ENCODE results near the gene WBP1. TPM values are rescaled to one million over a fixed set of nuclear protein-coding genes. Genes with fewer than 3 reads are reported as not detected.
A peak's percentile ranks its signal among the peaks of the same experiment; 100 is the strongest.

The WBP1 gene
- total and polyA plus RNA-seq, 2 donors (not counting 1 experiment from before 2014, with no cell fraction given) = 43.8 to 78.1 TPM

- H3K79me2 ChIP-seq (ENCODE audit: control insufficient read depth, insufficient read depth, low read length) = no peaks in the 10 kb centered on the region
- H3K36me3 ChIP-seq (ENCODE audit: control insufficient read depth, insufficient read depth, low read length) = peaks cover 2% of the 10 kb centered on the region
- H3K4me2 ChIP-seq (ENCODE audit: extremely low read depth, insufficient read depth, low read length) = peak overlapping the region; percentile 98
- H3K4me3 ChIP-seq (replicated peaks in 1 of 4; ENCODE audit: control extremely low read depth in 1 of 4, insufficient read depth in 1 of 4, low read depth in 3 of 4, low read length in 4 of 4) = peak overlapping the region in 2 of 4 experiments; percentile 44 to 58
- H3K27me3 ChIP-seq (ENCODE audit: control insufficient read depth, insufficient read depth, low read length) = no peaks in the 10 kb centered on the region
- H2AFZ ChIP-seq (ENCODE audit: low read length) = no peak overlapping the region
- no peak overlapping the region for H3K27ac ChIP-seq (ENCODE audit: insufficient read depth, low read length)
- no peaks in the 10 kb centered on the region for H3K9me3 ChIP-seq (ENCODE audit: control insufficient read depth, insufficient read depth, low read depth, low read length)
- H3K9ac ChIP-seq (ENCODE audit: insufficient read depth, low read length) = no peak overlapping the region
- H4K20me1 ChIP-seq (ENCODE audit: control insufficient read depth, extremely low read depth, insufficient read depth, low read length) = no peaks in the 10 kb centered on the region
- TF ChIP-seq EZH2 (IDR thresholded peaks at IDR 0.05; ENCODE audit: low read length, missing control alignments) (no peak), CTCF (conservative IDR thresholded peaks at IDR 0.05 in 1 of 2, IDR thresholded peaks at IDR 0.05 in 1 of 2; ENCODE audit: low read depth in 1 of 2, low read length in 2 of 2) (no peak)
- no peak for DNase-seq (ENCODE audit: low read depth in 2 of 2)
- H3K4me1 ChIP-seq (ENCODE audit: control insufficient read depth, extremely low read depth, insufficient read depth, low read length) = peaks cover 9% of the 10 kb centered on the region
Observed at GRCh38 chr2:74499940-74500577, 41.8 kb downstream of the WBP1 start.

GRCh38 chr2:74500578-74500946, 42.3 kb downstream of the WBP1 start:
- DNase-seq (ENCODE audit: low read depth in 2 of 2) = no peak
- Histone ChIP-seq H3K4me1 (ENCODE audit: control insufficient read depth, extremely low read depth, insufficient read depth, low read length) (peaks cover 11% of the 10 kb centered on the region), H3K27me3 (ENCODE audit: control insufficient read depth, insufficient read depth, low read length) (no peaks in the 10 kb centered on the region), H4K20me1 (ENCODE audit: control insufficient read depth, extremely low read depth, insufficient read depth, low read length) (no peaks in the 10 kb centered on the region), H2AFZ (ENCODE audit: low read length) (no peak overlapping the region), H3K4me3 (replicated peaks in 1 of 4; ENCODE audit: control extremely low read depth in 1 of 4, insufficient read depth in 1 of 4, low read depth in 3 of 4, low read length in 4 of 4) (no peak overlapping the region), H3K79me2 (ENCODE audit: control insufficient read depth, insufficient read depth, low read length) (peaks cover 3% of the 10 kb centered on the region), H3K4me2 (ENCODE audit: extremely low read depth, insufficient read depth, low read length) (no peak overlapping the region), H3K27ac (ENCODE audit: insufficient read depth, low read length) (no peak overlapping the region), H3K36me3 (ENCODE audit: control insufficient read depth, insufficient read depth, low read length) (peaks cover 2% of the 10 kb centered on the region), H3K9me3 (ENCODE audit: control insufficient read depth, insufficient read depth, low read depth, low read length) (no peaks in the 10 kb centered on the region), H3K9ac (ENCODE audit: insufficient read depth, low read length) (no peak overlapping the region)
- no peak for TF ChIP-seq CTCF (conservative IDR thresholded peaks at IDR 0.05 in 1 of 2, IDR thresholded peaks at IDR 0.05 in 1 of 2; ENCODE audit: low read depth in 1 of 2, low read length in 2 of 2)
- no peak for TF ChIP-seq EZH2 (IDR thresholded peaks at IDR 0.05; ENCODE audit: low read length, missing control alignments)

- H3K9me3 ChIP-seq (ENCODE audit: control insufficient read depth, insufficient read depth, low read depth, low read length) = no peaks in the 10 kb centered on the region
- TF ChIP-seq CTCF (conservative IDR thresholded peaks at IDR 0.05 in 1 of 2, IDR thresholded peaks at IDR 0.05 in 1 of 2; ENCODE audit: low read depth in 1 of 2, low read length in 2 of 2) (no peak), EZH2 (IDR thresholded peaks at IDR 0.05; ENCODE audit: low read length, missing control alignments) (no peak)
- peaks cover 9% of the 10 kb centered on the region for H3K79me2 ChIP-seq (ENCODE audit: control insufficient read depth, insufficient read depth, low read length)
- peaks cover 2% of the 10 kb centered on the region for H3K36me3 ChIP-seq (ENCODE audit: control insufficient read depth, insufficient read depth, low read length)
- H3K4me3 ChIP-seq (replicated peaks in 1 of 4; ENCODE audit: control extremely low read depth in 1 of 4, insufficient read depth in 1 of 4, low read depth in 3 of 4, low read length in 4 of 4) = no peak overlapping the region
- H2AFZ ChIP-seq (ENCODE audit: low read length) = no peak overlapping the region
- H4K20me1 ChIP-seq (ENCODE audit: control insufficient read depth, extremely low read depth, insufficient read depth, low read length) = no peaks in the 10 kb centered on the region
- no peak overlapping the region for H3K27ac ChIP-seq (ENCODE audit: insufficient read depth, low read length)
- H3K9ac ChIP-seq (ENCODE audit: insufficient read depth, low read length) = no peak overlapping the region
- H3K27me3 ChIP-seq (ENCODE audit: control insufficient read depth, insufficient read depth, low read length) = no peaks in the 10 kb centered on the region
- DNase-seq (ENCODE audit: low read depth in 2 of 2) = no peak
- peaks cover 14% of the 10 kb centered on the region for H3K4me1 ChIP-seq (ENCODE audit: control insufficient read depth, extremely low read depth, insufficient read depth, low read length)
- H3K4me2 ChIP-seq (ENCODE audit: extremely low read depth, insufficient read depth, low read length) = no peak overlapping the region
Observed at GRCh38 chr2:74501335-74502071, 43.3 kb downstream of the WBP1 start.

Measured in fibroblast of lung (primary cell).